Measurements from ENCODE around the gene ARHGAP30.
"Not testable (repeated sequence)": the region's sequence is repeated elsewhere in the genome, so short reads cannot be mapped to it uniquely, and the experiment has no call there.

The ARHGAP30 gene

GRCh38 chr1:161044908-161045735, 24.6 kb downstream of the ARHGAP30 start:
- DNase-seq: peak in 38 of 51 donors; percentile 23 to 83 (median 56)

GRCh38 chr1:161044535-161044907, 25.2 kb downstream of the ARHGAP30 start:
- DNase-seq: no peak

DNA sequence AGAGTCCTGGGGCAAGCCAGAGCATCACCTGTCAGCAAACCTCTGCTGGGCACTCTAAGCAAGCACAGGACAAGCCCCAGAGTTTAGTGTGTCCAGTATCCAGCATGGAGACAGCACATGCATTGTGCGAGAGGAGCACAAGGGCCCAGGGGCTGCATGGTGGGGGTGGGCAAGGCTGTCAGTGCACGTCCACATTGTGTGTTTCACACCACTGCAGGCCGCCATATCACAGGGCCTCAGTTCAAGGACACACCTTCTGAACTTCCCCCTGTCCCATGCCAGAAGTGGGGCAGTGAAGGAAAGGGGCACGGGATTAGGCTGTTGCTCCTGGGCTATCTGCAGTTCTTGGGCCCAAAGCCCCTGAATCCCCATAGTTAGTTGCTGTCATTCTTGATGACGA, 30.1 kb downstream of the ARHGAP30 start:
- DNase-seq: no peak

DNA sequence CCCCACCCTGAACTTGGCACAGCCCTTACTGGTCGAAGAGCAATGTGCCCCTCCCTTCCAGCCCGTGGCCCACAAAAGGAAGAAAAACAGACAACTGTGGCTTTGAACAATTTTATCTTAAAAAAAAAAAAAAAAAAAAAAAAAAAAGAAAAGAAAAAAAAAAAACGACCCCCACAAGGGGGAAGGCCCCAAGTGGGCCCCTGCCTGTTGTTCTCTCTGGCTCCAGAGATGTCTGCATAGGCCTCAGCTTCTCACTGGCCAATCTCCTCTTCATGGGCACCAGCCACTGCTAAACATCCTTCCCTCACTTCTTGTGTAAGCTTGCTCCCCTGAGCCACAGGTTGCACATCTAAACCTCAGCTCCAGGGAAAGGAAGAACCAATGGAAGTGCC, 30.5 kb downstream of the ARHGAP30 start:
- DNase-seq: no peak

GRCh38 chr1:161038523-161039153, 31.1 kb downstream of the ARHGAP30 start, which contains the start of gene TSTD1:
TSTD1 (minus strand) TSS chr1:161038964; CDS start chr1:161038889, 75 bp downstream.
- peak in 14 of 51 donors; percentile 6 to 56 (median 16) for DNase-seq

- DNase-seq: peak in 1 of 51 donors; percentile 2
Measured at GRCh38 chr1:161037661-161038522, 31.8 kb downstream of the ARHGAP30 start.

DNA sequence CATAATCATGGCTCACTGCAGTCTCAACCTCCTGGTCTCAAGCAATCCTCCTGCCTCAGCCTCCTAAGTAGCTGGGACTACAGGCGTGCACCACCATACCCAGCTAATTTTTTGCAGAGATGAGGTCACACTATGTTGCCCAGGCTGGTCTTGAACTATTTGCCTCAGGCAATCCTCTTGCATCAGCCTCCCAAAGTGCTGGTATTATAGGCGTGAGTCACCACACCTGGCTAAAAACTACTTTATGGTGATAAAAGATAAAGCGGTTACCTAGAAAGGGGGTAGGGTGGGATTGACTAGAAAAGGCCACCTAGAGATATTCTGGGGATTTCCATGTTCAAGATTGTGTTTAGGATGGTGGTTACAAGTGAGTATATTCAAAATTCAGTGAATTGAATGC, 35.9 kb downstream of the ARHGAP30 start:
- DNase-seq: no peak

DNA sequence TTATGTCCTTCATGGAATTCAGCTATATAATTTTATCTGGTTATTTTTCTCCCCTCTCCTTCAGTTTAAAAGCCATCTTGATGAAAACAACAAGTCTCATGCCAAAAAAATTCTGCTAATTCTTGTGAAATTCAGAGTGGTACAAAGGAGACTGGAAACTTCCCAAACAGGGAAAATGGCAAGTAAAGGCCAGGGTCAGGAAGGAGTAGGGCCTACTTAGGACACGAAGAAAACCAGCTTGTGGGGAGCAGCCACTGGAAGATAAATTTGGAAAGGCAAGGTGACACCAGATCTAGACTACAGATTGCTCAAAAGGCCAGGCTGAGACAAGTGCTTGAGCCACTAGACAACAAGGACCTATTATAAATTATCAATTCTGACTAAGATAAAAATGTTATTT, 37.3 kb downstream of the ARHGAP30 start:
- DNase-seq: no peak

DNA sequence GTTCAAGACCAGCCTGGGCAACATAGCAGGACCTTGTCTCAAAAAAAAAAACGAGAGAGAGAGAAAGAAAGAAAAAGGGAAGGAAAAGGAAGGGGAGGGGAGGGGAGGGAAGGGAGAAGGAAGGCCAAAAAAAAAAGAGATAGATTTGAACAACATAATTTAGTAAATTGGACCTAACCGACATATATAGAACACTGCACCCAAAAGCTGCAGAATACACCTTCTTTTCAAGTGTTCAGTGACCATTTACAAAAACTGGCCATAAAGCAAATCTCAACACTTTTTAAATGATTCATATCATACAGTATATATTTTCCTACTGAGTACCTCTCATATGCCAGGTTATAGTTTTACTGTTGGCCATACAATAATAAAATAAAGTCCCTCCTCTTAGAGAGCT, 37.8 kb downstream of the ARHGAP30 start:
- no peak for DNase-seq

DNA sequence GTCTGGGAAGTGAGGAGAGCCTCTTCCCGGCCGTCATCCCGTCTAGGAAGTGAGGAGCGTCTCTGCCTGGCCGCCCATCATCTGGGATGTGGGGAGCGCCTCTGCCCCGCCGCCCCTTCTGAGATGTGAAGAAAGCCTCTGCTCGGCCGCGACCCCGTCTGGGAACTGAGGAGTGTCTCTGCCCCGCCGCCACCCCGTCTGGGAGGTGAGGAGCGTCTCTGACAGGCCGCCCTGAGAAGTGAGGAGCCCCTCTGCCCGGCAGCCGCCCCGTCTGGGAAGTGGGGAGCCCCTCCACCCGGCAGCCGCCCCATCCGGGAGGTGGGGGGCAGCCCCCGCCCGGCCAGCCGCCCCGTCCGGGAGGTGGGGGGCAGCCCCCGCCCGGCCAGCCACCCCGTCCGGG, 40.2 kb downstream of the ARHGAP30 start:
- not testable (repeated sequence) for DNase-seq

GRCh38 chr1:161026954-161027353, 42.7 kb downstream of the ARHGAP30 start:
- DNase-seq: not testable (repeated sequence)

GRCh38 chr1:161022432-161022831, 47.3 kb downstream of the ARHGAP30 start:
- not testable (repeated sequence) for DNase-seq

GRCh38 chr1:161021970-161022353, 47.7 kb downstream of the ARHGAP30 start:
- DNase-seq: no peak

GRCh38 chr1:161021165-161021969, 48.3 kb downstream of the ARHGAP30 start:
- DNase-seq: peak in 29 of 51 donors; percentile 8 to 74 (median 34)

DNA sequence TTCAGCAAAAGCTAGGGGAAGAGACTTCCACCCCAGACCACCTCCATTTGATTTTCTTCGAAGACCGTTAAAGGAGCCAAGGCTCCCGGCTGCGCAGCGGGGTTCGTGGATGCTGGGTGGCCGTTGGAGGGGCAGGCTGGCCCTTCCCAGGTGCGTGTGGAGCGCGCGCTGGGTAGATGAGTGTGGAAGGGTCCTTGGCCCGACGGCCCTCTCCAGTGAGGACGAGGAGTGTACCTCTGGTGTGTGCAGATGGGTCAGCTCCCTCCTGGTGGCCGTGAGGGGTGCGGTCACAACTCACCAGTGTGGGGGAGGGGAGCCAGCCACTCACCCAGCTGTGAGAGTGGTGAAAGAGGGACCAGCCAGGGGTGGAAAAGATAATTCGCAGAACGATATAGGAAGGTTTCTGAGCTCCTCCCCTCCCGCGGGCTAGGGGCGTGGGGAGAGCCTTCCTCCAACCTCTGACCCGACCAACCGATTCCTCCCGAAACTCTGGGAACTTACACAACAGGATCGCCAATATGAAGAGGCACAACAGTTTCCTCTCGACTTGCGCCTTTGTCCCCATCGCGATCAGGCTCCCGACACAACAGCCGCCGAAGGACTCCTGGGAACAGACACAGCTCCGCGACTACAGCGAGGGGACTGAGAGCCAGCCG, 49.1 kb downstream of the ARHGAP30 start, which contains the start of gene F11R:
F11R (minus strand) TSS at position 644 of the 656 bp plus-strand sequence; CDS start at position 565, 79 bp downstream.
- DNase-seq: no peak

DNA sequence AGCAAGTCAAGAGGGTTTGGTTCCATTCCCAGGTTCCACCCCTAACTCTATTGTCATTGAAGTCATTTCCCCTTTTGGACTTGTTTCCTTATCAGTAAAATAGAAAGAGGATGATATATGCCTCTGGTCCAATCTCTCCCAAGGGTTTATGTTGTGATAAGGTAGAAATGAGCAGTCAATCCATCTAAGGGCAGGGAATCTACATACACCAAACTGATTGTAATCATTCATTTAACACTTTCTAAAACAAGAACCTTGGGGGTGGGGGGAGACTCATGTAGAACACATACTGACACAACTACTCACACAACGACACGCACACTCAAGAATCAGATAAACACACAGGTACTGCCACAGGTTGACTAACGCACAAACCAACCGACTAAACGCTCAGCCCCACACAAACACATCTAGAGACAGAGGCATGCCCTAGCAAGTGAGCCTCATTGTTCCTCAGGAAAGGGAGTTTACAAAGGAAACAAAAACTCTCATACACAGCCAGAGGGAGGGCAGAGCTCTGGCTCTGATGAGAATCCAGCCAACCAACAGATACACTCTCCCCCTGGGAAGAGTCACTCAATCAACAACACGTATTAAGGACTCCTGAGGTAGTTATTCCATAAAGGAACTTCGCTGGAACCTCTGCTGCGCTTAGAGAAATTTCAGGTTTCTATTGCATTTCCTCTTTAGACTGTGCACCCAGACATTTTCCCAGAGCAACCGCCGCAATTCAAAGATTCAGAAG, 49.8 kb downstream of the ARHGAP30 start:
- DNase-seq: no peak

DNA sequence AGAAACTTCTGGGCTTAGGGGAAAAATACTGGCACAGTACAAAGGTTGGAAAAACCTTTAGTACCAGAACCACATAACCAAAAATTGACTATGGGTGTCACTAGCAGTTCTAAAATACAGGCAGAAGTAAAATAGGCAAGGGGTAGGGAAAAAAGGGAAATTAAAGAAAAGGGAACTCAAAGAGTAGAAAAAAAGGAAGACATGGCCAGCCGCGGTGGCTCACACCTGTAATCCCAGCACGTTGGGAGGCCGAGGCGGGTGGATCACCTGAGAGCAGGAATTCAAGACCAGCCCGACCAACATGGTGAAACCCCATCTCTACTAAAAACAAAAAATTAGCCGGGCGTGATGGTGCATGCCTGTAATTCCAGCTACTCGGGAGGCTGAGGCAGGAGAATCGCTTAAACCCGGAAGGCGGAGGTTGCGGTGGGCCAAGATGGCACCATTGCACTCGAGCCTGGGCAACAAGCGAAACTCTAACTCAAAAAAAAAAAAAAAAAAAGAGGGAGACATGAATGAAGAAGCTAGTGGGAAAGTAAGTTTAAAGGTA, 50.5 kb downstream of the ARHGAP30 start:
- not testable (repeated sequence) for DNase-seq

GRCh38 chr1:161018631-161018930, 51.1 kb downstream of the ARHGAP30 start:
- DNase-seq: no peak
